ENCODE measurements around the gene AFG1L.

DNA sequence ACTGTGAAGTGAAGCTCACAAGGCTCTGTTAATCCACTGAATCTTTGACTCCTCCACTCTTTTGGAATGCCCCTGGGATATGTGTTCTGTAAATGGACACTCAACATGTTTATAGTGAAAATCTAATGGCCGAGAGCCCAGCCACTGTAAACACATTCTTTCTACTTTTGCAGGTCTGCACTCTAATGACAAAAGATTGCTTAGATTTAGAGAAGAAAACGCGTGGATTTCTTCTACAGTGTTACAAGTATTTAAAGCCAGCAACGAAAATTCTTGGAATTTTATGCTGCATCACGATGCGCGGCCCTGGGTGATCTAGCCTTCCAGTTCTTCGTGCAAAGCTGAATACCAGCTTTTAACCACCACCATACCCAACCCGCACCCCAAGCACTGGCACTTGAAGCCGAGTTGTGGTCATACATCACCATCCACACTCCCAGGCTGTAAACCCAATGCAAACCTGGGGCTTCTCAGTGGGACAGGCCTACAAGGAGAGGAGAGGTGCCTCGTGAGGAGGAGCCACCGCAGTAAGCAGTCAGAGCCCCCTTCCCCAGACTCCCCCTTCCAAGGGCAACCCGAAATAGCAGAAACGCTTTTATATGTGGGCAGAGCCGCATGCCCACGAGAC, 262.1 kb downstream of the AFG1L start:
- TF ChIP-seq, protein P1, sequence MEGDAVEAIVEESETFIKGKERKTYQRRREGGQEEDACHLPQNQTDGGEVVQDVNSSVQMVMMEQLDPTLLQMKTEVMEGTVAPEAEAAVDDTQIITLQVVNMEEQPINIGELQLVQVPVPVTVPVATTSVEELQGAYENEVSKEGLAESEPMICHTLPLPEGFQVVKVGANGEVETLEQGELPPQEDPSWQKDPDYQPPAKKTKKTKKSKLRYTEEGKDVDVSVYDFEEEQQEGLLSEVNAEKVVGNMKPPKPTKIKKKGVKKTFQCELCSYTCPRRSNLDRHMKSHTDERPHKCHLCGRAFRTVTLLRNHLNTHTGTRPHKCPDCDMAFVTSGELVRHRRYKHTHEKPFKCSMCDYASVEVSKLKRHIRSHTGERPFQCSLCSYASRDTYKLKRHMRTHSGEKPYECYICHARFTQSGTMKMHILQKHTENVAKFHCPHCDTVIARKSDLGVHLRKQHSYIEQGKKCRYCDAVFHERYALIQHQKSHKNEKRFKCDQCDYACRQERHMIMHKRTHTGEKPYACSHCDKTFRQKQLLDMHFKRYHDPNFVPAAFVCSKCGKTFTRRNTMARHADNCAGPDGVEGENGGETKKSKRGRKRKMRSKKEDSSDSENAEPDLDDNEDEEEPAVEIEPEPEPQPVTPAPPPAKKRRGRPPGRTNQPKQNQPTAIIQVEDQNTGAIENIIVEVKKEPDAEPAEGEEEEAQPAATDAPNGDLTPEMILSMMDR (IDR thresholded peaks at IDR 0.05) = no peak
- no peak for TF ChIP-seq POLR2A (IDR thresholded peaks at IDR 0.05)
